WTC11 (cell line): ENCODE results near the gene PRDX1.
"Not testable (repeated sequence)": the region's sequence is repeated elsewhere in the genome, so short reads cannot be mapped to it uniquely, and the experiment has no call there.

Source experiments
- CREB1 ChIP-seq: sonication (generic); formaldehyde crosslinking; IDR thresholded peaks from 2 replicates; pipeline ENCODE4 v1.8.0; 2023; ENCODE audit warnings: mild to moderate bottlenecking, missing genetic modification reagents
- ELF4 ChIP-seq: sonication (generic); formaldehyde crosslinking; IDR thresholded peaks from 2 replicates; pipeline ENCODE4 v1.8.1; 2022; ENCODE audit warnings: low read depth, mild to moderate bottlenecking, moderate library complexity, missing genetic modification reagents
- JUN ChIP-seq: sonication (generic); formaldehyde crosslinking; IDR thresholded peaks from 2 replicates; pipeline ENCODE4 v1.8.0; 2023; ENCODE audit warnings: mild to moderate bottlenecking, missing genetic modification reagents
- NR2C2 ChIP-seq: sonication (generic); formaldehyde crosslinking; IDR thresholded peaks from 2 replicates; pipeline ENCODE4 v1.8.0; 2022; ENCODE audit warnings: mild to moderate bottlenecking, missing genetic modification reagents
- RELA ChIP-seq: sonication (generic); formaldehyde crosslinking; IDR thresholded peaks from 2 replicates; pipeline ENCODE4 v1.8.1; 2022; ENCODE audit warnings: missing genetic modification reagents, mild to moderate bottlenecking, borderline replicate concordance
- TF ChIP-seq, protein P1 (sequence below): sonication (generic); formaldehyde crosslinking; IDR thresholded peaks from 2 replicates; pipeline ENCODE4 v1.8.1; 2023; ENCODE audit warnings: mild to moderate bottlenecking, missing genetic modification reagents, moderate library complexity
- TF ChIP-seq, protein P2 (sequence below): sonication (generic); formaldehyde crosslinking; IDR thresholded peaks from 2 replicates; pipeline ENCODE4 v1.8.0; 2022; ENCODE audit warnings: missing genetic modification reagents
- TF ChIP-seq, protein P3 (sequence below): fragments of 200-600 bp; IDR thresholded peaks from 2 replicates; pipeline ENCODE4 v1.8.0; 2022; ENCODE audit warnings: antibody characterized with exemption
- TF ChIP-seq, protein P4 (sequence below): fragments of 250-450 bp; sonication (Bioruptor Pico); IDR thresholded peaks from 2 replicates; pipeline ENCODE4 v1.9.0; 2021; ENCODE audit warnings: mild to moderate bottlenecking

DNA sequence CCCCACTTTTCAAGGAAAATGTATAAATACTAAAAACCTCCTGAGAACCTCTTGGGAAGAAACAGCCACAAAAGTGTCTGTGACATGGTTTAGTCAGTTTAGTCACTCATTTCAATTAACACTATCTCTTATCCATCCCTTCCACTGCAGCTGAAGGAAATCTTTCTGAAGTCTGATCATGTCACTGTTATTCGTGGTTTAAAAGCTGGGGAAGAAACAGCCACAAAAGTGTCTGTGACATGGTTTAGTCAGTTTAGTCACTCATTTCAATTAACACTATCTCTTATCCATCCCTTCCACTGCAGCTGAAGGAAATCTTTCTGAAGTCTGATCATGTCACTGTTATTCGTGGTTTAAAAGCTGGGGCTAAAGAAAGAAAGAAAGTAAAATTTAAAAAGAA lies 1.8 kb upstream of the PRDX1 start:
- TF ChIP-seq, protein P1, sequence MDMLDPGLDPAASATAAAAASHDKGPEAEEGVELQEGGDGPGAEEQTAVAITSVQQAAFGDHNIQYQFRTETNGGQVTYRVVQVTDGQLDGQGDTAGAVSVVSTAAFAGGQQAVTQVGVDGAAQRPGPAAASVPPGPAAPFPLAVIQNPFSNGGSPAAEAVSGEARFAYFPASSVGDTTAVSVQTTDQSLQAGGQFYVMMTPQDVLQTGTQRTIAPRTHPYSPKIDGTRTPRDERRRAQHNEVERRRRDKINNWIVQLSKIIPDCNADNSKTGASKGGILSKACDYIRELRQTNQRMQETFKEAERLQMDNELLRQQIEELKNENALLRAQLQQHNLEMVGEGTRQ (CRISPR knock-in tag), result not testable (repeated sequence)
- not testable (repeated sequence) for TF ChIP-seq JUN (CRISPR knock-in tag); ELF4; NR2C2 (CRISPR knock-in tag); CREB1 (CRISPR knock-in tag); RELA (CRISPR knock-in tag)
- TF ChIP-seq, protein P2, sequence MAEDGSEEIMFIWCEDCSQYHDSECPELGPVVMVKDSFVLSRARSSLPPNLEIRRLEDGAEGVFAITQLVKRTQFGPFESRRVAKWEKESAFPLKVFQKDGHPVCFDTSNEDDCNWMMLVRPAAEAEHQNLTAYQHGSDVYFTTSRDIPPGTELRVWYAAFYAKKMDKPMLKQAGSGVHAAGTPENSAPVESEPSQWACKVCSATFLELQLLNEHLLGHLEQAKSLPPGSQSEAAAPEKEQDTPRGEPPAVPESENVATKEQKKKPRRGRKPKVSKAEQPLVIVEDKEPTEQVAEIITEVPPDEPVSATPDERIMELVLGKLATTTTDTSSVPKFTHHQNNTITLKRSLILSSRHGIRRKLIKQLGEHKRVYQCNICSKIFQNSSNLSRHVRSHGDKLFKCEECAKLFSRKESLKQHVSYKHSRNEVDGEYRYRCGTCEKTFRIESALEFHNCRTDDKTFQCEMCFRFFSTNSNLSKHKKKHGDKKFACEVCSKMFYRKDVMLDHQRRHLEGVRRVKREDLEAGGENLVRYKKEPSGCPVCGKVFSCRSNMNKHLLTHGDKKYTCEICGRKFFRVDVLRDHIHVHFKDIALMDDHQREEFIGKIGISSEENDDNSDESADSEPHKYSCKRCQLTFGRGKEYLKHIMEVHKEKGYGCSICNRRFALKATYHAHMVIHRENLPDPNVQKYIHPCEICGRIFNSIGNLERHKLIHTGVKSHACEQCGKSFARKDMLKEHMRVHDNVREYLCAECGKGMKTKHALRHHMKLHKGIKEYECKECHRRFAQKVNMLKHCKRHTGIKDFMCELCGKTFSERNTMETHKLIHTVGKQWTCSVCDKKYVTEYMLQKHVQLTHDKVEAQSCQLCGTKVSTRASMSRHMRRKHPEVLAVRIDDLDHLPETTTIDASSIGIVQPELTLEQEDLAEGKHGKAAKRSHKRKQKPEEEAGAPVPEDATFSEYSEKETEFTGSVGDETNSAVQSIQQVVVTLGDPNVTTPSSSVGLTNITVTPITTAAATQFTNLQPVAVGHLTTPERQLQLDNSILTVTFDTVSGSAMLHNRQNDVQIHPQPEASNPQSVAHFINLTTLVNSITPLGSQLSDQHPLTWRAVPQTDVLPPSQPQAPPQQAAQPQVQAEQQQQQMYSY, result not testable (repeated sequence)
- TF ChIP-seq, protein P3, sequence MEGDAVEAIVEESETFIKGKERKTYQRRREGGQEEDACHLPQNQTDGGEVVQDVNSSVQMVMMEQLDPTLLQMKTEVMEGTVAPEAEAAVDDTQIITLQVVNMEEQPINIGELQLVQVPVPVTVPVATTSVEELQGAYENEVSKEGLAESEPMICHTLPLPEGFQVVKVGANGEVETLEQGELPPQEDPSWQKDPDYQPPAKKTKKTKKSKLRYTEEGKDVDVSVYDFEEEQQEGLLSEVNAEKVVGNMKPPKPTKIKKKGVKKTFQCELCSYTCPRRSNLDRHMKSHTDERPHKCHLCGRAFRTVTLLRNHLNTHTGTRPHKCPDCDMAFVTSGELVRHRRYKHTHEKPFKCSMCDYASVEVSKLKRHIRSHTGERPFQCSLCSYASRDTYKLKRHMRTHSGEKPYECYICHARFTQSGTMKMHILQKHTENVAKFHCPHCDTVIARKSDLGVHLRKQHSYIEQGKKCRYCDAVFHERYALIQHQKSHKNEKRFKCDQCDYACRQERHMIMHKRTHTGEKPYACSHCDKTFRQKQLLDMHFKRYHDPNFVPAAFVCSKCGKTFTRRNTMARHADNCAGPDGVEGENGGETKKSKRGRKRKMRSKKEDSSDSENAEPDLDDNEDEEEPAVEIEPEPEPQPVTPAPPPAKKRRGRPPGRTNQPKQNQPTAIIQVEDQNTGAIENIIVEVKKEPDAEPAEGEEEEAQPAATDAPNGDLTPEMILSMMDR, result not testable (repeated sequence)
- TF ChIP-seq, protein P4, sequence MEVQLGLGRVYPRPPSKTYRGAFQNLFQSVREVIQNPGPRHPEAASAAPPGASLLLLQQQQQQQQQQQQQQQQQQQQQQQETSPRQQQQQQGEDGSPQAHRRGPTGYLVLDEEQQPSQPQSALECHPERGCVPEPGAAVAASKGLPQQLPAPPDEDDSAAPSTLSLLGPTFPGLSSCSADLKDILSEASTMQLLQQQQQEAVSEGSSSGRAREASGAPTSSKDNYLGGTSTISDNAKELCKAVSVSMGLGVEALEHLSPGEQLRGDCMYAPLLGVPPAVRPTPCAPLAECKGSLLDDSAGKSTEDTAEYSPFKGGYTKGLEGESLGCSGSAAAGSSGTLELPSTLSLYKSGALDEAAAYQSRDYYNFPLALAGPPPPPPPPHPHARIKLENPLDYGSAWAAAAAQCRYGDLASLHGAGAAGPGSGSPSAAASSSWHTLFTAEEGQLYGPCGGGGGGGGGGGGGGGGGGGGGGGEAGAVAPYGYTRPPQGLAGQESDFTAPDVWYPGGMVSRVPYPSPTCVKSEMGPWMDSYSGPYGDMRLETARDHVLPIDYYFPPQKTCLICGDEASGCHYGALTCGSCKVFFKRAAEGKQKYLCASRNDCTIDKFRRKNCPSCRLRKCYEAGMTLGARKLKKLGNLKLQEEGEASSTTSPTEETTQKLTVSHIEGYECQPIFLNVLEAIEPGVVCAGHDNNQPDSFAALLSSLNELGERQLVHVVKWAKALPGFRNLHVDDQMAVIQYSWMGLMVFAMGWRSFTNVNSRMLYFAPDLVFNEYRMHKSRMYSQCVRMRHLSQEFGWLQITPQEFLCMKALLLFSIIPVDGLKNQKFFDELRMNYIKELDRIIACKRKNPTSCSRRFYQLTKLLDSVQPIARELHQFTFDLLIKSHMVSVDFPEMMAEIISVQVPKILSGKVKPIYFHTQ (CRISPR knock-in tag), result not testable (repeated sequence)
